ENCODE measurements around the gene PAPPA2. TPM values are rescaled to one million over a fixed set of nuclear protein-coding genes. Genes with fewer than 3 reads are reported as not detected.

The PAPPA2 gene
- total RNA-seq, 1 experiment from 2014 or later = not detected

- H3K4me3 ChIP-seq = no peak overlapping the region
- intact Hi-C loops (cut with micrococcal nuclease; ENCODE audit: unreplicated experiment) = no loop called here
- H3K79me2 ChIP-seq (ENCODE audit: low read depth) = no peaks in the 10 kb centered on the region
- TF ChIP-seq EZH2 (IDR thresholded peaks at IDR 0.05; ENCODE audit: low read depth) = no peak
- TF ChIP-seq, protein P1, sequence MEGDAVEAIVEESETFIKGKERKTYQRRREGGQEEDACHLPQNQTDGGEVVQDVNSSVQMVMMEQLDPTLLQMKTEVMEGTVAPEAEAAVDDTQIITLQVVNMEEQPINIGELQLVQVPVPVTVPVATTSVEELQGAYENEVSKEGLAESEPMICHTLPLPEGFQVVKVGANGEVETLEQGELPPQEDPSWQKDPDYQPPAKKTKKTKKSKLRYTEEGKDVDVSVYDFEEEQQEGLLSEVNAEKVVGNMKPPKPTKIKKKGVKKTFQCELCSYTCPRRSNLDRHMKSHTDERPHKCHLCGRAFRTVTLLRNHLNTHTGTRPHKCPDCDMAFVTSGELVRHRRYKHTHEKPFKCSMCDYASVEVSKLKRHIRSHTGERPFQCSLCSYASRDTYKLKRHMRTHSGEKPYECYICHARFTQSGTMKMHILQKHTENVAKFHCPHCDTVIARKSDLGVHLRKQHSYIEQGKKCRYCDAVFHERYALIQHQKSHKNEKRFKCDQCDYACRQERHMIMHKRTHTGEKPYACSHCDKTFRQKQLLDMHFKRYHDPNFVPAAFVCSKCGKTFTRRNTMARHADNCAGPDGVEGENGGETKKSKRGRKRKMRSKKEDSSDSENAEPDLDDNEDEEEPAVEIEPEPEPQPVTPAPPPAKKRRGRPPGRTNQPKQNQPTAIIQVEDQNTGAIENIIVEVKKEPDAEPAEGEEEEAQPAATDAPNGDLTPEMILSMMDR (conservative IDR thresholded peaks at IDR 0.05) = no peak
- ChIA-PET CTCF (no interaction called here), POLR2A (ENCODE audit: unreplicated experiment) (no interaction called here)
- no peaks in the 10 kb centered on the region for H3K36me3 ChIP-seq (ENCODE audit: low read depth)
- no peak for DNase-seq
- no peaks in the 10 kb centered on the region for H3F3A ChIP-seq (ENCODE audit: insufficient read depth, low read depth)
- H3K9me2 ChIP-seq (ENCODE audit: insufficient read depth) = no peaks in the 10 kb centered on the region; the same call in 1 of the 2 replicates
- no TSS peak for BruUV-seq (replicated peaks)
- H3K9me3 ChIP-seq (ENCODE audit: insufficient read depth, low read depth) = no peaks in the 10 kb centered on the region; the same call in 1 of the 2 replicates
- no peaks in the 10 kb centered on the region for H4K20me1 ChIP-seq (ENCODE audit: insufficient read depth)
- H3K27me3 ChIP-seq (ENCODE audit: insufficient read depth, low read depth) = no peaks in the 10 kb centered on the region
- H3K4me1 ChIP-seq (replicated peaks; ENCODE audit: insufficient read depth) = peaks cover 4% of the 10 kb centered on the region; the same call in 1 of the 2 replicates
- H3K27ac ChIP-seq = no peak overlapping the region
- no peak overlapping the region for H3K4me2 ChIP-seq
- no peak overlapping the region for H2AFZ ChIP-seq
These were observed 50.0 kb downstream of the PAPPA2 start for GRCh38 chr1:176512966-176513365.

DNA sequence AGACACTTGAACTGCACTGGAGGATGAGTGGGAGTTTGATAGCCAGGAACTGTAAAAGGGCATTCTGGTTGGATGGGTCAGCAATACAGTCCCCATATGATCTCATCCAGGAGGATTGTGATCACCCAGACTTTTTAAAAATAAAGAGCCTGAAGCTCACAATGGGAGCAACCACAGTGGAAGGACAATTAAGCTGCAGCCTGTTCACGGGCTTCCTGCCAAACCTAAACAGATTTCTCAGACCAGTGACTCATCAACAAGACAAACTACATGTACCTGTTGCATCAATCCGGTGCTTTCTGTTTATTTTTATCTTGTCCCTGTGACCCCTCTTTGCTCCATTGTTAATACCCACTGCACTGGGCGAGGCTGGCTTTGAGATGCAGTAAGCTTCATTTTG, 52.3 kb downstream of the PAPPA2 start:
- Histone ChIP-seq H4K20me1 (ENCODE audit: insufficient read depth) (no peaks in the 10 kb centered on the region), H3K4me1 (replicated peaks; ENCODE audit: insufficient read depth) (peaks cover 4% of the 10 kb centered on the region; the same call in 1 of the 2 replicates), H3K4me2 (no peak overlapping the region), H3K9me3 (ENCODE audit: insufficient read depth, low read depth) (no peaks in the 10 kb centered on the region; the same call in 1 of the 2 replicates), H3K27me3 (ENCODE audit: insufficient read depth, low read depth) (no peaks in the 10 kb centered on the region), H3K9me2 (ENCODE audit: insufficient read depth) (peaks cover 5% of the 10 kb centered on the region; the same call in 1 of the 2 replicates), H3K4me3 (no peak overlapping the region), H3K36me3 (ENCODE audit: low read depth) (no peaks in the 10 kb centered on the region), H3F3A (ENCODE audit: insufficient read depth, low read depth) (no peaks in the 10 kb centered on the region), H3K79me2 (ENCODE audit: low read depth) (no peaks in the 10 kb centered on the region), H2AFZ (no peak overlapping the region), H3K27ac (no peak overlapping the region)
- BruUV-seq (replicated peaks) = no TSS peak
- TF ChIP-seq EZH2 (IDR thresholded peaks at IDR 0.05; ENCODE audit: low read depth) = no peak
- TF ChIP-seq, protein P1 (conservative IDR thresholded peaks at IDR 0.05) = no peak
- POLR2A ChIA-PET (ENCODE audit: unreplicated experiment) = no interaction called here
- intact Hi-C loops (cut with micrococcal nuclease; ENCODE audit: unreplicated experiment) = no loop called here
- DNase-seq = peak in 1 of 2 experiments; percentile 39
- CTCF ChIA-PET = no interaction called here

GRCh38 chr1:176517484-176517883, 54.5 kb downstream of the PAPPA2 start:
- intact Hi-C loops (cut with micrococcal nuclease; ENCODE audit: unreplicated experiment) = no loop called here

More at GRCh38 chr1:176517484-176517883, 54.5 kb downstream of the PAPPA2 start:
- H4K20me1 ChIP-seq (ENCODE audit: insufficient read depth) = no peaks in the 10 kb centered on the region
- peak in 1 of 2 experiments; percentile 60 for DNase-seq
- peaks cover 4% of the 10 kb centered on the region; the same call in 1 of the 2 replicates for H3K4me1 ChIP-seq (replicated peaks; ENCODE audit: insufficient read depth)
- H3K4me3 ChIP-seq = no peak overlapping the region
- H3K79me2 ChIP-seq (ENCODE audit: low read depth) = no peaks in the 10 kb centered on the region
- H3K4me2 ChIP-seq = peak overlapping the region; percentile 8; the same call in 1 of the 2 replicates
- H3K36me3 ChIP-seq (ENCODE audit: low read depth) = no peaks in the 10 kb centered on the region
- no peaks in the 10 kb centered on the region for H3K27me3 ChIP-seq (ENCODE audit: insufficient read depth, low read depth)
- H3F3A ChIP-seq (ENCODE audit: insufficient read depth, low read depth) = no peaks in the 10 kb centered on the region
- H3K9me3 ChIP-seq (ENCODE audit: insufficient read depth, low read depth) = no peaks in the 10 kb centered on the region
- ChIA-PET CTCF (no interaction called here), POLR2A (ENCODE audit: unreplicated experiment) (no interaction called here)
- no peak overlapping the region for H2AFZ ChIP-seq
- 0 out of 2 replicates have a peak, but pooled peaks cover 5% of the 10 kb centered on the region for H3K9me2 ChIP-seq (ENCODE audit: insufficient read depth)
- TF ChIP-seq EZH2 (IDR thresholded peaks at IDR 0.05; ENCODE audit: low read depth) = no peak
- TF ChIP-seq, protein P1 (conservative IDR thresholded peaks at IDR 0.05) = no peak
- peak overlapping the region; percentile 39; the same call in 1 of the 2 replicates for H3K27ac ChIP-seq
- no TSS peak for BruUV-seq (replicated peaks)

Data from PC-9 (cell line).